ENCODE measurements around the gene CD44.

- TF ChIP-seq POLR2A (IDR thresholded peaks at IDR 0.05) (no peak), CTCF (IDR thresholded peaks at IDR 0.05) (no peak)
These were observed 75.3 kb downstream of the CD44 start for GRCh38 chr11:35214226-35214770.
